Natural killer cell (primary cell): Measurements from ENCODE around the gene NBR1. TPM values are rescaled to one million over a fixed set of nuclear protein-coding genes. Genes with fewer than 3 reads are reported as not detected.
"Not testable (repeated sequence)": the region's sequence is repeated elsewhere in the genome, so short reads cannot be mapped to it uniquely, and the experiment has no call there.

Experiments used
- ATAC-seq, 3 donors: fragments of 150-1000 bp in 2 of 3; fragments of 200-7000 bp in 1 of 3; cut with Tn5 transposase; 1 replicate in 1 of 3; 2 replicates in 2 of 3; pipeline ENCODE4 v1.10.0; 2021; ENCODE audit warnings: mild to moderate bottlenecking in 2 of 3, moderate library complexity in 2 of 3
- DNase-seq, 2 donors: peaks; one replicate each; pipeline versions ENCODE4 v3.0.0 to v3.0.0-alpha.2; 2013 to 2021; ENCODE audit warnings: mixed read lengths in 1 of 2
- H3K27ac ChIP-seq: one replicate; pipeline ENCODE4 v1.5.1; 2013; ENCODE audit warnings: mild to moderate bottlenecking, low read length
- H3K27me3 ChIP-seq: one replicate; pipeline ENCODE4 v1.6.1; 2013; ENCODE audit warnings: low read length; ENCODE audit not compliant: control insufficient read depth, insufficient read depth
- H3K36me3 ChIP-seq: one replicate; pipeline ENCODE4 v1.6.1; 2013; ENCODE audit warnings: low read length; ENCODE audit not compliant: control insufficient read depth, insufficient read depth
- H3K4me1 ChIP-seq: one replicate; pipeline ENCODE4 v1.6.1; 2013; ENCODE audit warnings: low read length; ENCODE audit not compliant: control insufficient read depth, insufficient read depth
- H3K4me3 ChIP-seq: one replicate; pipeline ENCODE4 v1.5.1; 2013; ENCODE audit warnings: low read length
- H3K9me3 ChIP-seq: one replicate; pipeline ENCODE4 v1.6.1; 2013; ENCODE audit warnings: low read length; ENCODE audit not compliant: control insufficient read depth, insufficient read depth
- H3K27ac Mint-ChIP-seq, 2 donors: one replicate each; pipeline ENCODE4 v1.8.0; 2022; ENCODE audit warnings: mild to moderate bottlenecking in 2 of 2, mixed read lengths in 2 of 2, moderate library complexity in 1 of 2
- H3K27me3 Mint-ChIP-seq, 2 donors: one replicate each; pipeline ENCODE4 v1.8.0; 2022; ENCODE audit warnings: low read depth in 2 of 2, mixed read lengths in 2 of 2
- H3K36me3 Mint-ChIP-seq: one replicate; pipeline ENCODE4 v1.8.0; 2022; ENCODE audit warnings: mixed read lengths
- H3K4me1 Mint-ChIP-seq, 2 donors: one replicate each; pipeline ENCODE4 v1.8.0; 2022; ENCODE audit warnings: mixed read lengths in 2 of 2
- H3K4me3 Mint-ChIP-seq: one replicate; pipeline ENCODE4 v1.8.0; 2022; ENCODE audit warnings: mild to moderate bottlenecking, moderate library complexity, mixed read lengths
- H3K9me3 Mint-ChIP-seq, 2 donors: one replicate each; pipeline ENCODE4 v1.8.0; 2022; ENCODE audit warnings: mixed read lengths in 2 of 2
- CTCF ChIP-seq: fragments of 200-600 bp; IDR thresholded peaks from one replicate; pipeline ENCODE4 v1.8.0; 2022; ENCODE audit warnings: antibody characterized with exemption
- WGBS: methylation state at CpG from one replicate; pipeline ENCODE4 v1.1.7; 2013; ENCODE audit warnings: missing lambda C conversion rate; ENCODE audit not compliant: insufficient coverage; 5-methylcytosine and 5-hydroxymethylcytosine counted together
- intact Hi-C: fragments of 100-400 bp; cut with micrococcal nuclease; formaldehyde crosslinking; loops from one replicate; pipeline ENCODE4 v1.14.2; 2022
- total RNA-seq, 4 donors: library from RNA; stranded (reverse); fragments of 120-200 nt in 1 of 4; gene quantifications; one replicate each; pipeline versions ENCODE4 v1.2.3 to v1.2.4, GENCODE V29; 2013 to 2022

Gene NBR1
- total RNA-seq, 3 donors from 2014 or later (not counting 1 experiment from before 2014, with no cell fraction given) = 63.3 to 74.8 (median 67.0) TPM

- DNase-seq (no peak), ATAC-seq (no peak)
- WGBS = 100% methylated on average over 4 of the region's 4 CpGs
- Histone ChIP-seq H3K36me3 (peaks cover 9% of the 10 kb centered on the region), H3K4me3 (no peak overlapping the region), H3K9me3 (no peaks in the 10 kb centered on the region), H3K4me1 (no peaks in the 10 kb centered on the region), H3K27ac (no peak overlapping the region), H3K27me3 (no peaks in the 10 kb centered on the region)
- Mint-ChIP-seq H3K4me1 (no peaks in the 10 kb centered on the region), H3K27me3 (no peaks in the 10 kb centered on the region), H3K27ac (no peak overlapping the region), H3K9me3 (no peaks in the 10 kb centered on the region), H3K36me3 (no peaks in the 10 kb centered on the region), H3K4me3 (no peak overlapping the region)
- no peak for TF ChIP-seq CTCF
- intact Hi-C loops = no loop called here
Observed at GRCh38 chr17:43146649-43147048, 24.4 kb upstream of the NBR1 start.

GRCh38 chr17:43151880-43152456 is 19.0 kb upstream of the NBR1 start:
- H3K4me3 Mint-ChIP-seq = no peak overlapping the region
- intact Hi-C loops = no loop called here
- ATAC-seq (peak; percentile 76 to 97 (median 97)), DNase-seq (no peak)
- Histone ChIP-seq H3K4me3 (no peak overlapping the region), H3K27ac (no peak overlapping the region), H3K4me1 (no peaks in the 10 kb centered on the region), H3K27me3 (no peaks in the 10 kb centered on the region), H3K36me3 (no peaks in the 10 kb centered on the region), H3K9me3 (no peaks in the 10 kb centered on the region)
- no peaks in the 10 kb centered on the region for H3K27me3 Mint-ChIP-seq
- peak overlapping the region; percentile 2 to 9 for H3K27ac Mint-ChIP-seq
- no peaks in the 10 kb centered on the region for H3K9me3 Mint-ChIP-seq
- no peak for TF ChIP-seq CTCF
- 70% methylated on average over 3 of the region's 3 CpGs for WGBS
- H3K36me3 Mint-ChIP-seq = no peaks in the 10 kb centered on the region
- peaks cover 5% of the 10 kb centered on the region in 2 donors for H3K4me1 Mint-ChIP-seq

- H3K27me3 ChIP-seq, H3K27me3 Mint-ChIP-seq, H3K27ac ChIP-seq, H3K27ac Mint-ChIP-seq, intact Hi-C loops, H3K36me3 Mint-ChIP-seq, H3K4me1 Mint-ChIP-seq, H3K4me1 ChIP-seq, H3K9me3 ChIP-seq, H3K4me3 Mint-ChIP-seq, DNase-seq, H3K36me3 ChIP-seq, H3K4me3 ChIP-seq, H3K9me3 Mint-ChIP-seq, ATAC-seq: not testable (repeated sequence)
- WGBS = 93% methylated on average over 3 of the region's 3 CpGs
Observed at GRCh38 chr17:43153197-43153835, 17.7 kb upstream of the NBR1 start.

- H3K27me3 ChIP-seq = no peaks in the 10 kb centered on the region
- no peak for DNase-seq
- Mint-ChIP-seq H3K36me3 (no peaks in the 10 kb centered on the region), H3K4me1 (peaks cover 5% of the 10 kb centered on the region in 2 donors), H3K27ac (no peak overlapping the region), H3K4me3 (no peak overlapping the region), H3K27me3 (no peaks in the 10 kb centered on the region), H3K9me3 (no peaks in the 10 kb centered on the region)
- intact Hi-C loops = no loop called here
- H3K9me3 ChIP-seq = no peaks in the 10 kb centered on the region
- no peaks in the 10 kb centered on the region for H3K4me1 ChIP-seq
- 100% methylated on average over 3 of the region's 3 CpGs for WGBS
- no peak overlapping the region for H3K27ac ChIP-seq
- H3K4me3 ChIP-seq = no peak overlapping the region
- H3K36me3 ChIP-seq = no peaks in the 10 kb centered on the region
- TF ChIP-seq CTCF = no peak
- no peak for ATAC-seq
Observed at GRCh38 chr17:43155666-43156065, 15.3 kb upstream of the NBR1 start.

- H3K4me3 ChIP-seq, intact Hi-C loops, ATAC-seq, H3K27ac Mint-ChIP-seq, H3K27me3 Mint-ChIP-seq, H3K4me1 ChIP-seq, DNase-seq, H3K9me3 ChIP-seq, H3K27me3 ChIP-seq, H3K9me3 Mint-ChIP-seq, H3K36me3 ChIP-seq, H3K4me3 Mint-ChIP-seq, H3K27ac ChIP-seq, H3K36me3 Mint-ChIP-seq, H3K4me1 Mint-ChIP-seq: not testable (repeated sequence)
- WGBS = 95% methylated on average over 15 of the region's 25 CpGs
Observed at GRCh38 chr17:43159232-43159631, 11.8 kb upstream of the NBR1 start.

GRCh38 chr17:43159957-43160356 is 11.1 kb upstream of the NBR1 start:
- H3K27me3 Mint-ChIP-seq, H3K9me3 ChIP-seq, H3K4me3 Mint-ChIP-seq, H3K9me3 Mint-ChIP-seq, H3K27ac ChIP-seq, intact Hi-C loops, ATAC-seq, H3K36me3 ChIP-seq, H3K27me3 ChIP-seq, H3K4me3 ChIP-seq, H3K4me1 ChIP-seq, DNase-seq, H3K4me1 Mint-ChIP-seq, H3K36me3 Mint-ChIP-seq, H3K27ac Mint-ChIP-seq: not testable (repeated sequence)
- WGBS = 94% methylated on average over 7 of the region's 8 CpGs
